Activated CD8-positive, alpha-beta memory T cell treated with anti-CD3 and anti-CD28 coated beads for 48 hours (primary cell): ENCODE results near the gene ITPRIP.

Experiments used
- DNase-seq, 3 experiments: peaks; one replicate each; pipeline ENCODE4 v3.0.0-alpha.2; 2020; ENCODE audit warnings: low read depth in 2 of 3, low spot score in 2 of 3

ITPRIP gene

GRCh38 chr10:104337985-104338735 is at the start of gene ITPRIP:
Gene ITPRIP (minus strand): TSS chr10:104338465. CDS start chr10:104316051, 22,414 bp downstream.
- peak; percentile 49 to 68 (median 60) for DNase-seq

- no peak for DNase-seq
Observed at GRCh38 chr10:104387130-104387888, 49.0 kb upstream of the ITPRIP start.

- DNase-seq, result no peak
Observed at GRCh38 chr10:104380336-104380735, 42.1 kb upstream of the ITPRIP start.

GRCh38 chr10:104376784-104377300 is 38.6 kb upstream of the ITPRIP start:
- no peak for DNase-seq

GRCh38 chr10:104374591-104374990 is 36.3 kb upstream of the ITPRIP start:
- no peak for DNase-seq

DNA sequence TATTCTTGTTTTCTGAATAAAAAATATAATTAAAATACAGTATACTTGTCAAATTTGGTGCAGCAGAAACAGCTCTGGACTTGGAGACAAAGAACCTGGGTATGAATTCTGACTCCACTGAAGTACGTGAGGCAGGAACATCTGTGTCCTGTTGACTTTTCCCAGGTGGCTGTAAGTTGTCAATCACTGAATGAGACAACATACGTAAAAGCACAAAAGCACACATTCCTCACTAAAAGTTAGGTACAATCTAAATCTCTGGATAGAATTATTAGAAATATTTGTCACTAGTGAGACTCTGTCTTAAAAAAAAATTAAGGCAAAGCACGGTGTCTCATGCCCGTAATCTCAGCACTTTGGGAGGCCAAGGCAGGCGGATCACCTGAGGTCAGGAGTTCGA is 33.5 kb upstream of the ITPRIP start:
- DNase-seq, result no peak

GRCh38 chr10:104368381-104368780 is 30.1 kb upstream of the ITPRIP start:
- no peak for DNase-seq

- DNase-seq, result no peak
Observed at GRCh38 chr10:104367904-104368303, 29.6 kb upstream of the ITPRIP start.

- DNase-seq, result no peak
Observed at GRCh38 chr10:104359811-104360210, 21.5 kb upstream of the ITPRIP start.

DNA sequence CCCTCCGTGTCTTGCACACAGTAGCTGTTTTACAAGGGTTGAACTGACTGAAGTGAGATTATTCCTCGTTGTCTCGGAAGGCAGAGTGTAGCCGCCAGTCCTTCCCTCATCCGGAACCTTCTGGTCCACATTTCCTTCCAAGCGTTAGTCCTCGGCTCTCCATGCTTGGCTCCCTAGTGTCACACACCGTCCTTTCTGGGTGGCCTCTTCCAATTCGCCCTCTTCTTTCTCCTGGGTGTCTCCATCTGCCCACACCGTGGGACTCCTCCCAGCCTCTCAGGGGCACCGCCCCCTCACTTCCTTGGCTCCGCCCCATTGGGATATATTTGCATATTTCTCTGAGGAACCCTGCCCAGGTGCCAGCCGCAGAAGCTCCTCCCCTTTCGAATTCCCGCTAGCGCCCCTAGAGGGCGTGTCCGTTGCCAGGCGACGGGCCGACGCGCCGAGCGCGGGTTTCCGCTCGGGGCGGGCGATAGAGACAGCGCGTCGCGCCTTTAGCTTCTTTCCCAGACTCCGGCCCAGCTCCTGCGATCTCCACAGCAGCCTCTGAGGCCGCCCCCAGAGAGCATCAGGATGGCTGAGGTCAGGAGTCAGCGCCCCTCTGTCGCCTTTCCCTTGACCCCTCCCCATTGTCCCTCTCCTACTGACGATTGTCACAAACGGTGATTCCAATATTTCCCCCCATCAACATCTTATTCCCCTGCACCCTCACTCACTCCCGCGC is 15.2 kb upstream of the ITPRIP start, which contains the start of gene CFAP58:
TSS of gene CFAP58 (plus strand) at position 509 of the 724 bp plus-strand sequence. CDS start at position 574, 65 bp downstream.
- peak; percentile 65 to 81 (median 67) for DNase-seq

DNA sequence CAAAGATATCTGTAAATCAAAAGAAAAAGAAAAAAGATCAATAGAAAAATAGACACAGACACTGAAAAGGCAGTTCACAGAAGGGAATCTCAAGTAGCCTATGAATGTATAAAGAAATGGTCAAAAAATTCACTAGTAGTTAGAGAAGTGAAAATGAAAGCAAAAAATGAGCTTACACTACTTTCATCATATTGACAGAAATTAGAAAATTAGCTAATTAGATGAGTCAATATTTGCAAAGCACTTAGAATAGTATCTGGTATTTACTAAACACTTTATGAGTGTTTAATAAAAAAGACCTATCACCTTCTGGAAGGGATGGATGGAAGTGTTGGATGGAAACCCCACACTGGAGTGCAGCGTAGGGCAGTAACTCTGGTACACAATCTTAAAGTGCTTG is 13.7 kb upstream of the ITPRIP start:
- no peak for DNase-seq

GRCh38 chr10:104351061-104351702 is 12.9 kb upstream of the ITPRIP start:
- no peak for DNase-seq

GRCh38 chr10:104350127-104350635 is 11.9 kb upstream of the ITPRIP start:
- no peak for DNase-seq

DNA sequence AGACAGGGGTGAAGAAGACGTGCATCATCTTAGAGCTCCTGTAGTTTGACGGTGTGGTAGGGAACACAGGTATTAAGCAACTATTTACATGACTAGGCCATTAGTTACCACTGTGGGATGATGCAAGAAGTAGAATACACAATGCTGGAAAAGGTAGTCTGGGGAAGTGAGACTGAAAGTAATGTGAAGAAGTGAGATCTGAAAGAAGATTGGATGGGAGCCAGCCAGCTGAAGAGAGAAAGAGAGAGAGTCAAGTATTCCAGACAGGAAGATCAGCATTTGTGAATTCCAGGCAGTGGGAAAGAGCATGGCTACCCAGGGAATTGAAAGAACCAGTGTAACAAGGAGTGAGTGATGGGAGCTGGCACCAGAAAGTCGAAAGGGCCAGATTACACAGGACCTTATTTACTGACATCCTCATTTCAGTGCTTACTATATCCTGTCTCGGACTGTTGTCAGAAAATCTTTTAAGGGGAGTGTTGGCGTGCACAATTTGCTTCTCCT is 11.4 kb upstream of the ITPRIP start:
- no peak for DNase-seq

- no peak for DNase-seq
Observed at GRCh38 chr10:104348601-104349000, 10.3 kb upstream of the ITPRIP start.

- no peak for DNase-seq
Observed at GRCh38 chr10:104347295-104348045, 9.2 kb upstream of the ITPRIP start.

- no peak for DNase-seq
Observed at GRCh38 chr10:104345941-104346340, 7.7 kb upstream of the ITPRIP start.

- DNase-seq, result no peak
Observed at GRCh38 chr10:104345515-104345914, 7.2 kb upstream of the ITPRIP start.

DNA sequence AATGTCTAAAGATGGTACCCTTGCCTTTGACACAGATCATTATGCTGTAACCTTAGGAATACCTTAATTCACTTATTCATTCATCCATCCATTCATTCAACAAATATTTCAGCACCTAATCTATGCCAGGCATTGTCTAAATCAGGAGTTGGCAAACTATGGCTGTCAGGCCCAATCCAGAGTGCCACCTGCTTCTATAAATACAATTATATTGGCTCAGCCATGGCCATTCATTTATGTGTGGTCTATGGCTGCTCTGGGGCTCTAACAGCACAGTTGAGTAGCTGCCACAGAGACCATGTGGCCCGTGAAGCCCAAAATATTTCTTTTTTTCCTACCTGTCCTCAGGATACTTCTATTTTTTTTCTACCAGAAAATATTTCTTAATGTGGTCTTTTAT is 6.0 kb upstream of the ITPRIP start:
- no peak for DNase-seq

DNA sequence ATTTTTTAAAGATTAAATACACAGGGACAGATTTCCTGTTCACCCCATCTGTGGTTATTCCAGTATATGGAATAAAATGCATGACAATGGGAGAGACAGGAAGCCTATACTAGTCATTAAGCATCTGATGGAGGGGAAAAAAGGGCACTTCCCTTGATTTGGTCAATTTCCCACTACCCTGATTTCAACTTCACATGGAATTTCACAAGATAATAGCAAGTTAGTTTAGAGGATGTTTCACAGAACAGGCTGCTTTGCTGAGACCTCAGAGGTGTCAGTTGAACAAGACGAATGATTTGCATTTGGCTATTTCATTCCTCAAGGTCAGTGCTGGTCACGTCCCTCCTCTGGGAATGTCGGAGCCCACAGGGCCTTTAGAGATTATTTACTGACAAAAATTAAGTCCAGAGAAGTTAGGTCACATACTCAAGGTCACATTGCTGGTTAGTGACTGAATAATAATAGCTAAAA is 4.7 kb upstream of the ITPRIP start:
- DNase-seq, result no peak
